HG03457 (cell line): ENCODE data around the gene ZNF525.
A peak's percentile ranks its signal among the peaks of the same experiment; 100 is the strongest.
"Not testable (repeated sequence)": the region's sequence is repeated elsewhere in the genome, so short reads cannot be mapped to it uniquely, and the experiment has no call there.

Experiments used
- ATAC-seq: cut with Tn5 transposase; IDR thresholded peaks from one replicate; pipeline ENCODE4 v1.9.1; 2021; ENCODE audit warnings: moderate number of reproducible peaks; ENCODE audit not compliant: unreplicated experiment

ZNF525 gene

DNA sequence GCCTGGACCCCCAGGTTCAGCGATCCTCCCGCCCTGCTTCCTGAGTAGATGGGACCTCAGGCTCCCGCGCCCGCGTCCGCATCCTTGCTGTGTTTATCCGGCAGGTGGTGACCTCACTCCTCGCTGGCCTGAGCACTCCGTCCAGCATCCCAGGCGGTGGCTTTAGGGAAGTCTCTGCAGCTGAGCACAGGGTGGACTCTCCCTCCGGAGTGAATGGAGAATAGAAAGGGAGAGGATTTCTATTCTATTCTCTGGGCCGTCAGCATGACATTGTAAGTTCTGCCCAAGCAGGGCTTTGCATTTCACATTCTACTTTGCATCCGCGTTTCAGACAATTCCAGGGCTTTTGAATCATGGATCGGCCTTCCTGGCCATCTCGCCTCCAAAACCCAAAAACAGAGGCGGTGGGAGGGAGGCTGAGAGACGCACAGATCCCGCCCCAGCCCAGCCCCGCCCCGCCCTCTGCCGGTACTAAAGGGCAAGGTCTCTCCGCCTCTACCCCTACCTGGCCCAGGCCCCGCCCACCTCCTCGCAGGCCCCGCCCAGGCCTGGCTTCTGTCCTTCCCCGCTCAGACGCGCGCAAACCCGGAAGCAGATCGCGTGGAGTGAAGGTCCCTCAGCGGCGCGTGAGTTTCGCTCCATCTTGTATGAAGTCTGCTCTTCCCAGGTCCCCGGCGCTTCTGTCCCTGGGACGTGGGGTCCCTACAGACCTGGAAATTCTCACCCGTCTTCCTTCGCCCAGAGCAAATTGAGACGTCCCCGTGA, at the start of gene ZNF525:
ZNF525 (plus strand) TSS at position 572 of the 765 bp plus-strand sequence. CDS start 6,577 bp downstream, outside the sequence.
- ATAC-seq: peak; percentile 93

DNA sequence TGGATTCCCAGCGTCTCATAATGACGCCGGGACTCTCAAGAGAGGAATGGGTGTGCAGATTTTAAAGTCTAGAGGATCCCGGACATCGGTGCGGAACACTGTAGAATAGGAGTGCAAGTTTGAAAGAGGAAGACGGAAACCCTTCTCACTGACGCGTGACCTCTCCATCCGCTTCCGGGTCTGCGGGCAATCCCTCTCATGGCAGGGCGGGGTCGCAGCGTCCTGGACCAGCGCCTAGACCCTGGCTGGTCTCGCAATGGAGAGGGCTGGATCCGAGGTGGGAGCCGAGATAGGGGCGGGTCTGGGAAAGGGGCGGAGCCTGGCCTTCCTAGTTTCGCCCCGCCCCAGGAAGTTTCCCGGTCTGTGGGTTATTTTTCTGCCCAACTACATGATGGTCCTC, 36.5 kb upstream of the ZNF525 start:
- ATAC-seq: no peak

DNA sequence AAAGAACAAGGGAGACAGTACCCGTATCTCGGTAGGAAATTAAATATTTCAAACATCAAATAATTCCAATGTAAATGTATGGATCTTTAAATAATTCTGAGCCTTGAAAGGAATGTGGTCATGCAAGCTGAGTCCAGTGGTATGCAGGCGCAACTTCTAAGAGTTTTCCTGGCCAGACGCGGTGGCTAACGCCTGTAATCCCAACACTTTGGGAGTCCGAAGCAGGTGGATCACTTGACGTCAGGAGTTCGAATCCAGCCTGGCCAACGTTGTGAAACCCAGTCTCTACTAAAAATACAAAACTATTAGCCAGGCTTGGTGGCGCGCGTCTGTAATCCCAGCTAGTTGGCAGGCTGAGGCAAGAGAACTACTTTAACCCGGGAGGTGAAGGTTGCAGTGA, 33.0 kb upstream of the ZNF525 start:
- no peak for ATAC-seq

GRCh38 chr19:53333066-53333462, 32.4 kb upstream of the ZNF525 start:
- no peak for ATAC-seq

DNA sequence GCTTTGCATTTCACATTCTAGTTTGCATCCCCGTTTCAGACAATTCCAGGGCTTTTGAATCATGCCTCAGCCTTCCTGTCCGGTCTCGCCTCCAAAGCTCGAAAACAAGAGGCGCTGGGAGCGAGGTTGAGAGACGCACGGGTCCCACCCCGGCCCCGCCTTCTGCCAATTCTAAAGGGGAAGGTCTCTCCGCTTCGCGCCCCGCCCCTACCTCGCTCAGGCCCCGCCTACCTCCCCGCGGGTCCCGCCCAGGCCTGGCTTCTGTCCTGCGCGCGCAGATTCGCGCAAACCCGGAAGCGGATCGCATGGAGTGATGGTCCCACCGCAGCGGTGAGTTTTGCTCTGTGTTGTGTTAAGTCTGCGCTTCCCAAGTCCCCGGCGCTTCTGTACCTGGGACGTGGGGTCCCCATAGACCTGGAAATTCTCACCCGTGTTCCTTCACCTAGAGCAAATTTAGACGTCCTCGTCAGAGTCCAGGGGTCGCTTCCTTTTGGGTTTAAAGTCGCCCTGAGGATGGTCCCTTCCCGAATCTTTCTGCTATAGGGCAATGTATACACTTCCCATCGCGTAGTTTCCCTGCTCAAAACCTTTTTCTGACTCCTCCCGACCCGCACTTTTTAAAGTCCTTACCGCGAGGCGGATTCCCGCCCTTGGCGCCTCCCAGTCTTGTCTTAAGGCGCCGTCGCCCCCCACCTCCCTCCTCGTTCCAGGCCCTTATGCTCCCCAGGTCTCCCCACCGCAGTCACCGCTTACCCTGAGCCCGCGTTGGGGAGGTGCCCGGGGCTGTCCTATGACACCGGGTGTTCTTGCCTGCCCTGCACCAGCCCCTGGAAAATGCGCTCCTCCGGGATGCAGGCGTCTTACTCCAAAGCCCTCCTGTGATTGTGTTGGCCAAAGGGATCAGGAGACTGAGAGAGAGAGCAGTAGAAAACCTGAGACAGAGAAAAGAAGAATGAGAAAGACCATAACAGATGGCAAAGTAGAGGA, 31.7 kb upstream of the ZNF525 start, which contains the start of gene ZNF845:
ZNF845 (plus strand) TSS at position 287 of the 987 bp plus-strand sequence. CDS start 7,559 bp downstream, outside the sequence.
- peak; percentile 91 for ATAC-seq

GRCh38 chr19:53344403-53344802, 21.1 kb upstream of the ZNF525 start:
- ATAC-seq: not testable (repeated sequence)

- no peak for ATAC-seq
Measured at GRCh38 chr19:53355739-53356138, 9.8 kb upstream of the ZNF525 start.

DNA sequence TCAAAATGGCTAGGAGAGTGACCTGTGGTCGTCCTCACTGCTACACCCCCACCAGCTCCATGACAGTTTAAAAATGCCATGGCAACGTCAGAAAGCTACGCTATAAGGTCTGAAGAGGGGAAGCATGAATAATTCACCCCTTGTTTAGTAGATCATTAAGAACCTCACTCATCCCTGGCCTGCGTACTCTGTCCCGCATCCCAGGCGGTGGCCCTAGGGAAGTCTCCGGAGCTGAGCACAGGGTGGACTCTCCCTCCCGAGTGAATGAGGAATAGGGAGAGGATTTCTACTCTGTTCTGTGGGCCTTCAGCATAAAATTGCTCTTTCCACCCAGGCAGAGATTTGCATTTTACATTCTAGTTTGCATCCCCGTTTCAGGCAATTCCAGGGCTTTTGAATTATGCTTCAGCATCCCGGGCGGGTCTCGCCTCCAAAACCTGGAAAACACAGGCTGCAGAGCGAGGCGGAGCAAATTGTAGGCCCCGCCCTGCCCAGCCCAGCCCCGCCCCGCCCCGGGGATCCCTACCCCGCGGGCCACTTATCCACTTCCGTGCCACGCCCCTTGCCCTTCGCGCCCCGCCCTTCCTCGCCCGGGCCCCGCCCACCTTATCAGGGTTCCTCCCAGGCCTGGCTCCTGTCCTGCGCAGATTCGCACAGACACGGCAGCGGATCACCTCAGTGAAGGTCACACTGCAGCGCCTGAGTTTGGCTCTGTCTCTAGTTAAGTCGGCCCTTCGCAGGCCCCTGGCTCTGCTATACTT, 7.5 kb upstream of the ZNF525 start:
- ATAC-seq: no peak

DNA sequence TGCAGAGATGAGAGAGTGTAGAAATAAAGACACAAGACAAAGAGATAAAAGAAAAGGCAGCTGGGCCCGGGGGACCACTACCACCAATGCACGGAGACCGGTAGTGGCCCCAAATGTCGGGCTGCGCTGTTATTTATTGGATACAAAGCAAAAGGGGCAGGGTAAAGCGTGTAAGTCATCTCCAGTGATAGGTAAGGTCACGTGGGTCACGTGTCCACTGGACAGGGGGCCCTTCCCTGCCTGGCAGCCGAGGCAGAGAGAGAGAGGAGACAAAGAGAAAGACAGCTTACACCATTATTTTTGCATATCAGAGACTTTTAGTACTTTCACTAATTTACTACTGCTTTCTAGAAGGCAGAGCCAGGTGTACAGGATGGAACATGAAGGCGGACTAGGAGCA, 5.4 kb upstream of the ZNF525 start:
- ATAC-seq: not testable (repeated sequence)

DNA sequence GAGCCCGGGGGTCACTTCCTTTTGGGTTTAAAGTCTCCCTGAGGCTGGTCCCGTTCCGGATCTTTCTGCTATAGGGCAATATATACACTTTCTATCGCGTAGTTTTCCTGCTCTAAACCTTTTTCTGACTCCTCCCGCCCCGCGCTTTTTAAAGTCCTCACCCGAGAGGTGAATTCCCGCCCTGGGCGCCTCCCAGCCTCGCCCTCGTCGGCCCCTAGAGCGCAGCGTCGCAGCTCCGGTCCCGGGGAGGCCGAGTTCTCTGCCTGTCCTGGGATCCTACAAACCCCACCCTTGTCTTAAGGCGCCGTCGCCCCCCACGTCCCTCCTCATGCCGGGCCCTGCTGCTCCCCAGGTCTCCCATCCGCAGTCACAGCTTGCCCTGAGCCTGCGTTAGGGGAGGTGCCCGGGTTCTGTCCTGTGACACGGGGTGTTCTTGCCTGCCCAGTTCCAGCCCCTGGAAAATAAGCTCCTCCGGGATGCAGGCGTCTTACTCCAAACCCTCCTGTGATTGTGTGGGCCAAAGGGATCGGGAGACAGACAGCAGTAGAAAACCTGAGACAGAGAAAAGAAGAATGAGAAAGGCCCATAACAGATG, 491 bp downstream of the ZNF525 start:
- ATAC-seq: no peak

- no peak for ATAC-seq
Measured at GRCh38 chr19:53372196-53372595, 6.7 kb downstream of the ZNF525 start.

DNA sequence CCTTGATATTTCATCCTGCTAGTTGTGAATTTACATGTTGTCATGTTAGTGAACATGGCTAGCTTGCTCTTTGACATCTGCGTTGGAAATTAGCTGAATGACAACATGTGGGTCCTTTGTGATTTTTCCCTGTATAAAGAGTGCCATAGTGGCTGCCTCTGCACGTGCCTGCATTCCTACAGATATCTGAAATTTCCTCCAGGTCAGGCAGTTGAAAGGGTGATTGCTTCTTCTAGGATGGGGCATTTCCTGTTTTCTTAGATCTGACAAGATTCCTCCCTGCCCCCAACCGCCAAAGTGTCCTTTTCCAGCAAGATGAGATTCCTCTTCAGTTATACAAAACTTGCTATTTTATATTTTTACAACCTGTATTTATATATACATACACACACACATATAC, 8.8 kb downstream of the ZNF525 start:
- ATAC-seq: no peak

GRCh38 chr19:53374743-53375142, 9.2 kb downstream of the ZNF525 start:
- ATAC-seq: no peak

DNA sequence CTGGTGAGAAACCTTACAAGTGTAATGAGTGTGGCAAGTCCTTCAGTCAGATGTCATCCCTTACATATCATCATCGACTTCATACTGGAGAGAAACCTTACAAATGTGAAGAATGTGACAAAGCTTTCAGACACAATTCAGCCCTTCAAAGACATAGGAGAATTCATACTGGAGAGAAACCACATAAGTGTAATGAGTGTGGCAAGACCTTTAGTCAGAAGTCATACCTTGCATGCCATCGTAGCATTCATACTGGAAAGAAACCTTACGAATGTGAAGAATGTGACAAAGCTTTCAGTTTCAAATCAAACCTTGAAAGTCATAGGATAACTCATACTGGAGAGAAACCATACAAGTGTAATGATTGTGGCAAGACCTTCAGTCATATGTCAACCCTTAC, 15.9 kb downstream of the ZNF525 start:
- ATAC-seq: no peak

GRCh38 chr19:53388168-53388567, 22.7 kb downstream of the ZNF525 start:
- ATAC-seq: no peak

DNA sequence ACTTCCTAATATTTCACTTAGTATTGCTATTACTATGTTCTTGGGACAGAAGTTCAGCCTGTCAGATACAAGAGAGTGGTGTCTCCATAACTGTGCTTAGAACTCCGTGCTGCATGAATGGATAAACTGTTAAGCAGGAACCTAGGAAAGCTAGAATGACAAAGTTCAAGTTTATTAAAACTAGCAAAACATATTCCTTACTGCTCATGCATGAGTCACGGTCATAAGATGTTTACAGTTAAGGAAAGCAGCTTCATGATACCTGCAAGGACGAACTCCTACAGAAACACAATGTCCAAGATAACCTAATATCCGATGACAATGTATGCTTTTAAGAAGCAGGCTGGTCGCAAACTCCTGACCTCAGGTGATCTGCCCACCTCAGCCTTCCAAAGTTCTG, 23.4 kb downstream of the ZNF525 start:
- ATAC-seq: no peak

GRCh38 chr19:53389571-53389970, 24.1 kb downstream of the ZNF525 start:
- no peak for ATAC-seq

DNA sequence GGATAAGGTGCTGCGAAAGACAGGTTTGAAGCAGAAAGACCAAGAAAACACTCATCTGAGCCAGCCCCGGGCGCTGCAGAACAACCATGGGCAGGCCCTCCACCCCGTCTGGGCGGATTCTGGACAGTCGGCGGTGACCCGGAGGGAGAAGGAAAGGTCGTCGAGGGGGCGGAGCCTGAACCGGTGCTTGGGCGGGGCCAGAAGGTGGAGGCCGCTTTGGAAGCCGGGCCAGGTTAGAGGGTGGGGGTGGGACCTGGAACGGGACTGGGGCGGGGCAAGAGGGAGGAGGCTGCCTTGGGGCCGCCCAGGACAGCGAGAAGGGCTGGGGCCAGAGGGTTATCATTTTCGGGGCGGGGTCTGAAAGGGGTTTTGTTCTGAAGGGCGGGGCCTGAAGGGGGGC, 24.5 kb downstream of the ZNF525 start:
- ATAC-seq: no peak

- ATAC-seq: no peak
Measured at GRCh38 chr19:53394522-53394973, 29.0 kb downstream of the ZNF525 start.
